ENCODE data around the gene TTC21B.

The TTC21B gene

DNA sequence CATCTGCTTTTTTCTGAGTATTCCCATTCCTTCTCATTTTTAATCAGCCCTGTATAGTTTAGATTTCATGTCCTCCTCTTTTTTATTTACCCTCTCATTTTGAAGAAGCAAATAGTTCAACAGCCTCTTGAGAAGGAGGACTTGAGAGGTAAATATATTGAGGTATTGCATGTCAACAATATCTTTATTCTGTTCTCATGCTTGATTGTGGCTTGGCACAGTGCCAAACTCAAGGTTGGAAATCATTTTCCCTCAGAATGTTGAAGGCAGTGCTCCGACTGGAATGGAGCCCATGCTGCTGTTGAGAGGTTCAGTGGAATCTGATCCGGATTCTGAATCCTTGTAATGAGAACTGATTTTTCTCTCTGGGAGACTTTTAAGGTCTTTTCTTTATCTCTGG lies 128.5 kb downstream of the TTC21B start:
- H3K27ac ChIP-seq (ENCODE audit: insufficient read depth, low read depth, low read length, poor library complexity, severe bottlenecking), result no peak overlapping the region
- H3K9me3 ChIP-seq (ENCODE audit: control insufficient read depth, low read length), result no peaks in the 10 kb centered on the region
- no peaks in the 10 kb centered on the region for H3K27me3 ChIP-seq (ENCODE audit: control insufficient read depth, insufficient read depth, low read length, poor library complexity, severe bottlenecking)
- H3K36me3 ChIP-seq (ENCODE audit: control insufficient read depth, insufficient read depth, low read length), result no peaks in the 10 kb centered on the region
- no peak overlapping the region for H3K4me3 ChIP-seq (ENCODE audit: insufficient read depth, low read depth, low read length)
- H3K4me1 ChIP-seq (ENCODE audit: control insufficient read depth, insufficient read depth, low read length), result no peaks in the 10 kb centered on the region
- 94 to 95% methylated on average over 2 of the region's 2 CpGs for WGBS, 2 experiments

Measured in ectodermal cell (in vitro differentiated cells).